Esophagus squamous epithelium (tissue), 5 donors: ENCODE results near the gene BAIAP2. TPM values are rescaled to one million over a fixed set of nuclear protein-coding genes. Genes with fewer than 3 reads are reported as not detected.

ENCODE experiments used
- DNase-seq: peaks from one replicate; lab custom pipeline; 2025; lab: John Stamatoyannopoulos, UW
- H3K27ac ChIP-seq, 4 donors: fragments of 200-600 bp; sonication (generic); one replicate each; pipeline ENCODE4 v1.5.1; 2016 to 2019; ENCODE audit warnings: mild to moderate bottlenecking in 1 of 4
- H3K27me3 ChIP-seq, 4 donors: fragments of 200-600 bp; sonication (generic); 1 replicate in 3 of 4; 2 replicates in 1 of 4; pipeline versions ENCODE4 v1.5.1 to v1.6.0; 2017 to 2021; ENCODE audit warnings: antibody characterized with exemption in 1 of 4
- H3K36me3 ChIP-seq, 3 donors: fragments of 200-600 bp; sonication (generic); one replicate each; pipeline ENCODE4 v1.5.1; 2016 to 2019
- H3K4me1 ChIP-seq, 3 donors: fragments of 200-600 bp; sonication (generic); one replicate each; pipeline ENCODE4 v1.5.1; 2017 to 2019
- H3K4me3 ChIP-seq, 4 donors: fragments of 200-600 bp; sonication (generic); 1 replicate in 3 of 4; 2 replicates in 1 of 4; pipeline ENCODE4 v1.5.1; 2016 to 2019; ENCODE audit warnings: mild to moderate bottlenecking in 2 of 4, moderate library complexity in 1 of 4
- H3K9me3 ChIP-seq, 3 donors: fragments of 200-600 bp; sonication (generic); one replicate each; pipeline ENCODE4 v1.5.1; 2016 to 2019
- POLR2A ChIP-seq, 4 donors: fragments of 450-650 bp; IDR thresholded peaks; one replicate each; pipeline ENCODE4 v1.6.1; 2017; ENCODE audit warnings: antibody characterized with exemption in 4 of 4, mild to moderate bottlenecking in 4 of 4, moderate library complexity in 3 of 4
- WGBS, 2 donors: methylation state at CpG; one replicate each; pipeline ENCODE4 v1.1.5; 2018; 5-methylcytosine and 5-hydroxymethylcytosine counted together
- intact Hi-C: fragments of 100-400 bp; cut with DNase I; formaldehyde crosslinking; loops from one replicate; pipeline ENCODE4 v1.15.0; 2022
- total RNA-seq, 4 donors: library from RNA; depleted of rRNA; stranded (reverse); fragments of >200 nt; gene quantifications; one replicate each; pipeline ENCODE4 v1.1.0, GENCODE V29; 2016
- TF ChIP-seq, protein P1 (sequence below), 6 experiments: fragments of 450-650 bp in 4 of 6; fragments of 200-600 bp in 2 of 6; sonication (generic) in 2 of 6; IDR thresholded peaks; one replicate each; pipeline ENCODE4 v1.5.1; 2016 to 2019; ENCODE audit warnings: antibody characterized with exemption in 6 of 6, mild to moderate bottlenecking in 4 of 6, moderate library complexity in 4 of 6
- donor health status: DM: yes; HTN: yes; CAD: no.

BAIAP2 gene
- total RNA-seq, 4 donors from 2014 or later: 87.8 to 175 (median 105) TPM

DNA sequence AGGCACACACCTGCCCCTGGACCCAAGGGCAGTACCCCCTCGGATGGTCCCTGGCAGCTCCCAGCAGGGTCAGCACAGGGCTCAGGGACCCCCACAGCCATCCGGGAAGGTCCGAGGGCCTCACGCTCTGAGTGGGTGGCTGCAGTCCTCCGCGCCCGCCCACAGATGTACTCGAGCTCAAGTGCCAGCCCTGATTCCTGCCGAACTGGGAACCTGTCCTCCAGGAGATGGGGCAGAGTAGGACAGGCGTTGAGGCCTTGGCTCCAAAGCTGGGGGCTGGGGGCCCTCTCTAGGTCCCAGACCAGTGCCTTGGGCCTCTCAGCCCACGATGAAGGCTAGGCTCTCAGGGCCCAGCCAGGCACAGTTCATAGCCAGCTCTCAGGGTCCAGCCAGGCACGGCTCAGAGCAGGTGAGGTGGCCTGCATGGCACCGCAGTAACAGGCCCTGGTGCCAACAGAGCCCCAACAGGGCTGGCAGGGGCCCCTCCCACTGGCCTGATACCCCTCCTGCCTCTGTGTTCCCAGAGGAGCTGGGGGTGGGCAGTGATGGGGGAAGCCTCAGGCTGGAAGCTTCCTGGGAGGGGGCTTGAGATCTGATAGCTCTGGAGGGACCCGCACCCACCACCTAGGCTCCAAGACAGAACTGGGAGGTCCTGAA is 94.9 kb downstream of the BAIAP2 start:
- WGBS, 2 donors: 60 to 63% methylated on average over 1 to 4 of the region's 14 CpGs
- Histone ChIP-seq H3K27me3 (peaks cover 0 to 35% (median 0%) of the 10 kb centered on the region in 4 donors), H3K9me3 (no peaks in the 10 kb centered on the region), H3K4me3 (no peak overlapping the region), H3K4me1 (peaks cover 0 to 18% (median 0%) of the 10 kb centered on the region in 3 donors), H3K27ac (peak overlapping the region in 1 of 4 donors; percentile 13), H3K36me3 (no peaks in the 10 kb centered on the region)
- DNase-seq: no peak
- intact Hi-C loops: no loop called here
- TF ChIP-seq, protein P1, sequence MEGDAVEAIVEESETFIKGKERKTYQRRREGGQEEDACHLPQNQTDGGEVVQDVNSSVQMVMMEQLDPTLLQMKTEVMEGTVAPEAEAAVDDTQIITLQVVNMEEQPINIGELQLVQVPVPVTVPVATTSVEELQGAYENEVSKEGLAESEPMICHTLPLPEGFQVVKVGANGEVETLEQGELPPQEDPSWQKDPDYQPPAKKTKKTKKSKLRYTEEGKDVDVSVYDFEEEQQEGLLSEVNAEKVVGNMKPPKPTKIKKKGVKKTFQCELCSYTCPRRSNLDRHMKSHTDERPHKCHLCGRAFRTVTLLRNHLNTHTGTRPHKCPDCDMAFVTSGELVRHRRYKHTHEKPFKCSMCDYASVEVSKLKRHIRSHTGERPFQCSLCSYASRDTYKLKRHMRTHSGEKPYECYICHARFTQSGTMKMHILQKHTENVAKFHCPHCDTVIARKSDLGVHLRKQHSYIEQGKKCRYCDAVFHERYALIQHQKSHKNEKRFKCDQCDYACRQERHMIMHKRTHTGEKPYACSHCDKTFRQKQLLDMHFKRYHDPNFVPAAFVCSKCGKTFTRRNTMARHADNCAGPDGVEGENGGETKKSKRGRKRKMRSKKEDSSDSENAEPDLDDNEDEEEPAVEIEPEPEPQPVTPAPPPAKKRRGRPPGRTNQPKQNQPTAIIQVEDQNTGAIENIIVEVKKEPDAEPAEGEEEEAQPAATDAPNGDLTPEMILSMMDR (IDR thresholded peaks at IDR 0.05): no peak
- TF ChIP-seq POLR2A (IDR thresholded peaks at IDR 0.05): no peak

DNA sequence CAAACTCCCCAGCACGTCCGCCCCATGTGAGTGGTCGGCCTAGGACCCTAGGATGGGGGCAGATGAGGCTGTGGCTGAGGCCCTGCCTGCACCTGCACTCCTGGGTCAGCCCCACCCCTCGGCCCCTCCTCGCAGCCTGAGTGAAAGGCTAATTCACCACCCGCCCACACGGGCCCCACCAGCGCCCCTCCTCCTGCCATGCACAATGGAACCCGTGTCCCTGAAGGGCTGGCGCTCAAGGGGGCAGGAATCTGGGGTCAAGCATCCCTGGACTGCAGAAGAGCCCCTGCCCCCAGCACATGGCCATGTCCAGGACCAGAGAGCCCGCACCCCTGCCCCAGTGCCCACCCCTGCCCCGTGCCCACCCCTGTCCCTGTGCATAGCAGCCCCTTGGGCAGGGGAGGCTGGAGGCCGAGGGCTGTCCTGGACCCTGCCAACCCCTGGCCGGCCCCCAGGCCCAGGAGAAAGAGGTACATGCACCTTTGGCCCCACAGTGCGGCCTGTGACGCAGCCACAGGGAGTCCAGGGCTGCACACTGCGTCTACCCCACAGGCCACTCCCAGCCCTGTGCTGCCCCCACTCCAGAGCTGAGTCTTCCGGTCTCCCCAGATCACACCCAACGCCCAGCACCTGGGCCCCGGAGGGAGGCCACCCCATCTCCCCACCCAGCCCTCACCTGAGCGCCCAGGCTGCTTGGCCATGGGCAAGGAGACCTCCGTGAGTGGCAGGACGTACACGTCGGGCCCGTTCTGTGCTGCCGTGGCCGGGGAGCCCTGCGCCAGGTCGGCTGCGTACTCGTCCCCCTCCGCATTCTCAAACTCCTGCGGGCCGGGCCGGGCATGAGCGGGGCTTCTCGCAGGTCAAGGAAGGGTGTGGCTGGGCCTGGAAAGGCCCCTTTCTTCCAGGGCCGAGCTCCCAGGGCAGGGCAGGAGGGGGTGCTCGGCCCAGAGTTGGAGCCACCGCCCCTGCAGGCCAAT is 95.7 kb downstream of the BAIAP2 start:
- Histone ChIP-seq H3K4me1 (peaks cover 0 to 9% (median 0%) of the 10 kb centered on the region in 3 donors), H3K27me3 (peaks cover 0 to 35% (median 0%) of the 10 kb centered on the region in 4 donors), H3K27ac (no peak overlapping the region), H3K36me3 (no peaks in the 10 kb centered on the region), H3K9me3 (no peaks in the 10 kb centered on the region), H3K4me3 (no peak overlapping the region)
- TF ChIP-seq, protein P1 (IDR thresholded peaks at IDR 0.05): no peak
- WGBS, 2 donors: 71 to 88% methylated on average over 5 of the region's 41 CpGs
- intact Hi-C loops: no loop called here
- no peak for DNase-seq

DNA sequence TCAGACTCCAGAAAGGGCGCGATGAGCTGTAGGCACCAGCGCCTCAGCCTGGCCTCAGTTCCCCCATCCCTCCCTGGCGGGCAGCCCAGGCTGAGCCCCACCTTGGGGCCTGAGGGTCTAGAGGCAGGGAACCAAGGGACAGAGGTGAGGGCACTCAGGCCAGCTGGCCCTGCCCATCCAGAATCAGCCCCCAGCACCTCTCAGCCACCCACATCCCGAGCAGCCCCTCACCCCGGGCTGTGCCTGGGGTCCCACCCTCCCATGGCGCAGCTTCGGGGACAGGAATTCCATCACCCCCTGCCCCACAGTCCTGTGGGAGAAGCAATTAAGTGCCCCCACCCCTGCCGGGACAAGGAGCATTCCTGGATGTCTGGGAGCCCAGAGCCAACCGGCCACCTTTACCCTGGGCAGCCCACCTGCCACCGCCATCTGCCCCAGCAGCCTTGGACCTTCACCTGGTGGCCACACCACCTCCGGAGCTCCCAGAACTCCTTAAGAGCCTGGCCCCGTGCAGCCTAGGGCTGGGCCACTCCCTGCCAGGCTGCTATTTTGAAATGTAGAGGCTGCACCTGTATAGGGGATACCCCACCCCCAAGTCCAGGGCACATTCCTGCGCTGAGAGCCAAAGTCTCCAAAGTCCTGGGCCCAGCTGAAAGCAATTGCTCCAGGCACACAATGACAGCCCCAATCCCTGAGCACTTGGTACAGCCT is 96.7 kb downstream of the BAIAP2 start:
- H3K4me1 ChIP-seq: no peaks in the 10 kb centered on the region
- H3K9me3 ChIP-seq: no peaks in the 10 kb centered on the region
- peaks cover 0 to 25% (median 0%) of the 10 kb centered on the region in 4 donors for H3K27me3 ChIP-seq
- intact Hi-C loops: no loop called here
- no peak for DNase-seq
- no CpG with 5 or more reads among the region's 14 CpGs for WGBS, 2 donors
- H3K27ac ChIP-seq: no peak overlapping the region
- no peak for TF ChIP-seq POLR2A (IDR thresholded peaks at IDR 0.05)
- TF ChIP-seq, protein P1 (IDR thresholded peaks at IDR 0.05): no peak
- H3K36me3 ChIP-seq: no peaks in the 10 kb centered on the region
- H3K4me3 ChIP-seq: no peak overlapping the region

DNA sequence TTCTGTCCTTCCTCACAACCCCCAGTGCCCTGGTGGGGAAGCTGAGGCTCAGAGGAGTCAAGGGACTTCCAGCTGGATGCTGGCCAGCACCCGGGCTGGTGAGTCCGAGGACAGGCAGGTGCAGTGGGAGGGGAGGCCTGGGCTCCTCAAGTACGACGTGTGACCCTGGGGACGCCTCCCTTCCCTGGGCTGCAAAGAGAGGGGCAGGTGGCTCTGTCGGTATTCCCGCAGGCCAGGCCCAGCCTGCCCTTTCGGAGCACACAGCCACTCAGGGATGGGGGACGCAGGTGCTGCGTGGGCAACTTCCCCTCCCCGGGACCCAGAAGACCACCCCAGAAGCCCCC is 97.2 kb downstream of the BAIAP2 start:
- no peak overlapping the region for H3K27ac ChIP-seq
- no peaks in the 10 kb centered on the region for H3K36me3 ChIP-seq
- TF ChIP-seq, protein P1 (IDR thresholded peaks at IDR 0.05): no peak
- TF ChIP-seq POLR2A (IDR thresholded peaks at IDR 0.05): no peak
- intact Hi-C loops: no loop called here
- H3K4me1 ChIP-seq: no peaks in the 10 kb centered on the region
- no peaks in the 10 kb centered on the region for H3K9me3 ChIP-seq
- no peak overlapping the region for H3K4me3 ChIP-seq
- peaks cover 0 to 20% (median 0%) of the 10 kb centered on the region in 4 donors for H3K27me3 ChIP-seq
- no CpG with 5 or more reads among the region's 11 CpGs for WGBS, 2 donors
- DNase-seq: no peak
